ENCODE data around the gene GGA3. TPM values are rescaled to one million over a fixed set of nuclear protein-coding genes. Genes with fewer than 3 reads are reported as not detected.
"Not testable (repeated sequence)": the region's sequence is repeated elsewhere in the genome, so short reads cannot be mapped to it uniquely, and the experiment has no call there.

Gene GGA3
- 10 to 100 TPM; 63.7 to 72.0 TPM for total RNA-seq

GRCh38 chr17:75261336-75262111 is at the start of gene GGA3, which contains the start of gene MRPS7:
GGA3 (minus strand) TSS chr17:75261606; CDS start chr17:75261587, 19 bp downstream.
MRPS7 (plus strand) TSS chr17:75261879; CDS start chr17:75261901, 22 bp downstream.
- H3K4me3 Mint-ChIP-seq: peak within 1 kb of the TSS; percentile 99
- H3K9me3 Mint-ChIP-seq: no peaks in the 10 kb centered on the region
- DNase-seq: peak; percentile 97
- H3K4me1 Mint-ChIP-seq: peaks cover 43% of the 10 kb centered on the region
- H3K36me3 Mint-ChIP-seq: peaks cover 29% of the 10 kb centered on the region
- no peaks in the 10 kb centered on the region for H3K27me3 Mint-ChIP-seq
- peak within 1 kb of the TSS; percentile 100 for H3K27ac Mint-ChIP-seq

- H3K36me3 Mint-ChIP-seq: no peaks in the 10 kb centered on the region
Observed at GRCh38 chr17:75308732-75309629, 47.6 kb upstream of the GGA3 start.

GRCh38 chr17:75307957-75308731 is 46.7 kb upstream of the GGA3 start:
- Mint-ChIP-seq H3K36me3 (no peaks in the 10 kb centered on the region), H3K9me3 (no peaks in the 10 kb centered on the region), H3K27ac (peak overlapping the region; percentile 38), H3K4me1 (peaks cover 7% of the 10 kb centered on the region), H3K27me3 (no peaks in the 10 kb centered on the region), H3K4me3 (no peak overlapping the region)
- DNase-seq: no peak

More at GRCh38 chr17:75308732-75309629, 47.6 kb upstream of the GGA3 start:
- Mint-ChIP-seq H3K27me3 (no peaks in the 10 kb centered on the region), H3K4me3 (no peak overlapping the region), H3K9me3 (no peaks in the 10 kb centered on the region), H3K27ac (no peak overlapping the region), H3K4me1 (peaks cover 11% of the 10 kb centered on the region)
- DNase-seq: no peak

GRCh38 chr17:75301502-75302206 is 40.2 kb upstream of the GGA3 start:
- no peaks in the 10 kb centered on the region for H3K27me3 Mint-ChIP-seq
- H3K4me1 Mint-ChIP-seq: peaks cover 9% of the 10 kb centered on the region
- DNase-seq: no peak
- H3K27ac Mint-ChIP-seq: no peak overlapping the region
- no peaks in the 10 kb centered on the region for H3K9me3 Mint-ChIP-seq
- no peak overlapping the region for H3K4me3 Mint-ChIP-seq
- no peaks in the 10 kb centered on the region for H3K36me3 Mint-ChIP-seq

- H3K9me3 Mint-ChIP-seq: no peaks in the 10 kb centered on the region
- H3K4me1 Mint-ChIP-seq: peaks cover 11% of the 10 kb centered on the region
- no peak for DNase-seq
- H3K27ac Mint-ChIP-seq: no peak overlapping the region
- no peaks in the 10 kb centered on the region for H3K36me3 Mint-ChIP-seq
- no peak overlapping the region for H3K4me3 Mint-ChIP-seq
- H3K27me3 Mint-ChIP-seq: no peaks in the 10 kb centered on the region
Observed at GRCh38 chr17:75301049-75301448, 39.6 kb upstream of the GGA3 start.

- Mint-ChIP-seq H3K36me3 (no peaks in the 10 kb centered on the region), H3K4me3 (no peak overlapping the region), H3K4me1 (peaks cover 19% of the 10 kb centered on the region), H3K27ac (no peak overlapping the region), H3K9me3 (no peaks in the 10 kb centered on the region), H3K27me3 (no peaks in the 10 kb centered on the region)
- no peak for DNase-seq
Observed at GRCh38 chr17:75300280-75300679, 38.9 kb upstream of the GGA3 start.

- Mint-ChIP-seq H3K36me3 (peaks cover 2% of the 10 kb centered on the region), H3K27me3 (no peaks in the 10 kb centered on the region), H3K9me3 (no peaks in the 10 kb centered on the region), H3K4me3 (peak overlapping the region; percentile 55), H3K4me1 (peaks cover 26% of the 10 kb centered on the region), H3K27ac (peak overlapping the region; percentile 91)
- DNase-seq: no peak
Observed at GRCh38 chr17:75295201-75296158, 34.1 kb upstream of the GGA3 start.

GRCh38 chr17:75292810-75293448 is 31.5 kb upstream of the GGA3 start:
- H3K9me3 Mint-ChIP-seq, H3K27ac Mint-ChIP-seq, H3K4me3 Mint-ChIP-seq, H3K27me3 Mint-ChIP-seq, DNase-seq, H3K36me3 Mint-ChIP-seq: not testable (repeated sequence)
- peaks cover 33% of the 10 kb centered on the region for H3K4me1 Mint-ChIP-seq

GRCh38 chr17:75289832-75290337 is 28.5 kb upstream of the GGA3 start:
- Mint-ChIP-seq H3K4me3 (peak overlapping the region; percentile 92), H3K27me3 (peaks cover 4% of the 10 kb centered on the region), H3K9me3 (no peaks in the 10 kb centered on the region), H3K36me3 (peaks cover 16% of the 10 kb centered on the region), H3K4me1 (peaks cover 22% of the 10 kb centered on the region), H3K27ac (peak overlapping the region; percentile 100)
- DNase-seq: peak; percentile 64

GRCh38 chr17:75289115-75289831 is 27.9 kb upstream of the GGA3 start, which contains the start of gene SLC25A19:
SLC25A19 (minus strand) TSS chr17:75289433; CDS start chr17:75286764, 2,669 bp downstream.
- Mint-ChIP-seq H3K4me3 (peak within 1 kb of the TSS; percentile 92), H3K27ac (peak within 1 kb of the TSS; percentile 100), H3K36me3 (peaks cover 16% of the 10 kb centered on the region), H3K4me1 (peaks cover 20% of the 10 kb centered on the region), H3K27me3 (peaks cover 4% of the 10 kb centered on the region), H3K9me3 (no peaks in the 10 kb centered on the region)
- peak; percentile 98 for DNase-seq

GRCh38 chr17:75288770-75289114 is 27.3 kb upstream of the GGA3 start:
- H3K9me3 Mint-ChIP-seq: no peaks in the 10 kb centered on the region
- H3K27me3 Mint-ChIP-seq: peaks cover 4% of the 10 kb centered on the region
- peak; percentile 64 for DNase-seq
- peaks cover 17% of the 10 kb centered on the region for H3K36me3 Mint-ChIP-seq
- peak overlapping the region; percentile 92 for H3K4me3 Mint-ChIP-seq
- H3K27ac Mint-ChIP-seq: peak overlapping the region; percentile 100
- H3K4me1 Mint-ChIP-seq: peaks cover 19% of the 10 kb centered on the region

- Mint-ChIP-seq H3K27me3 (peaks cover 4% of the 10 kb centered on the region), H3K36me3 (peaks cover 21% of the 10 kb centered on the region), H3K9me3 (no peaks in the 10 kb centered on the region), H3K27ac (peak overlapping the region; percentile 100), H3K4me1 (peaks cover 19% of the 10 kb centered on the region), H3K4me3 (peak overlapping the region; percentile 92)
- no peak for DNase-seq
Observed at GRCh38 chr17:75288359-75288758, 27.0 kb upstream of the GGA3 start.
